ENCODE measurements around the gene SHLD1. TPM values are rescaled to one million over a fixed set of nuclear protein-coding genes. Genes with fewer than 3 reads are reported as not detected.

Gene SHLD1
- total RNA-seq, 1 donor from 2014 or later: 11.8 TPM

GRCh38 chr20:5821627-5822215 lies 71.5 kb downstream of the SHLD1 start:
- Mint-ChIP-seq H3K4me1 (ENCODE audit: low read depth) (peaks cover 24% of the 10 kb centered on the region), H3K27me3 (ENCODE audit: low read depth) (no peaks in the 10 kb centered on the region), H3K9me3 (no peaks in the 10 kb centered on the region), H3K4me3 (ENCODE audit: low read depth) (no peak overlapping the region), H3K27ac (no peak overlapping the region), H3K36me3 (ENCODE audit: low read depth) (peaks cover 6% of the 10 kb centered on the region)
- no peak for DNase-seq (ENCODE audit: low spot score)
- intact Hi-C loops (cut with micrococcal nuclease): no loop called here

- Mint-ChIP-seq H3K27ac (no peak overlapping the region), H3K4me1 (ENCODE audit: low read depth) (peaks cover 28% of the 10 kb centered on the region), H3K27me3 (ENCODE audit: low read depth) (no peaks in the 10 kb centered on the region), H3K4me3 (ENCODE audit: low read depth) (no peak overlapping the region), H3K9me3 (no peaks in the 10 kb centered on the region), H3K36me3 (ENCODE audit: low read depth) (peaks cover 6% of the 10 kb centered on the region)
- intact Hi-C loops (cut with micrococcal nuclease): no loop called here
- no peak for DNase-seq (ENCODE audit: low spot score)
These were observed 72.4 kb downstream of the SHLD1 start for GRCh38 chr20:5822569-5822968.

GRCh38 chr20:5825130-5825719 lies 75.0 kb downstream of the SHLD1 start:
- Mint-ChIP-seq H3K36me3 (ENCODE audit: low read depth) (peaks cover 6% of the 10 kb centered on the region), H3K9me3 (no peaks in the 10 kb centered on the region), H3K4me1 (ENCODE audit: low read depth) (peaks cover 31% of the 10 kb centered on the region), H3K4me3 (ENCODE audit: low read depth) (no peak overlapping the region), H3K27me3 (ENCODE audit: low read depth) (no peaks in the 10 kb centered on the region), H3K27ac (no peak overlapping the region)
- no peak for DNase-seq (ENCODE audit: low spot score)
- intact Hi-C loops (cut with micrococcal nuclease): no loop called here

GRCh38 chr20:5827098-5827853 lies 77.1 kb downstream of the SHLD1 start:
- intact Hi-C loops (cut with micrococcal nuclease): no loop called here
- no peak overlapping the region for H3K27ac Mint-ChIP-seq
- no peak overlapping the region for H3K4me3 Mint-ChIP-seq (ENCODE audit: low read depth)

GRCh38 chr20:5827861-5828260 lies 77.7 kb downstream of the SHLD1 start:
- Mint-ChIP-seq H3K4me3 (ENCODE audit: low read depth) (no peak overlapping the region), H3K27ac (no peak overlapping the region), H3K36me3 (ENCODE audit: low read depth) (peaks cover 6% of the 10 kb centered on the region), H3K9me3 (no peaks in the 10 kb centered on the region), H3K27me3 (ENCODE audit: low read depth) (no peaks in the 10 kb centered on the region), H3K4me1 (ENCODE audit: low read depth) (peaks cover 29% of the 10 kb centered on the region)
- intact Hi-C loops (cut with micrococcal nuclease): no loop called here
- DNase-seq (ENCODE audit: low spot score): no peak

More at GRCh38 chr20:5827098-5827853, 77.1 kb downstream of the SHLD1 start:
- Mint-ChIP-seq H3K36me3 (ENCODE audit: low read depth) (peaks cover 6% of the 10 kb centered on the region), H3K27me3 (ENCODE audit: low read depth) (no peaks in the 10 kb centered on the region), H3K9me3 (no peaks in the 10 kb centered on the region), H3K4me1 (ENCODE audit: low read depth) (peaks cover 31% of the 10 kb centered on the region)
- no peak for DNase-seq (ENCODE audit: low spot score)

DNA sequence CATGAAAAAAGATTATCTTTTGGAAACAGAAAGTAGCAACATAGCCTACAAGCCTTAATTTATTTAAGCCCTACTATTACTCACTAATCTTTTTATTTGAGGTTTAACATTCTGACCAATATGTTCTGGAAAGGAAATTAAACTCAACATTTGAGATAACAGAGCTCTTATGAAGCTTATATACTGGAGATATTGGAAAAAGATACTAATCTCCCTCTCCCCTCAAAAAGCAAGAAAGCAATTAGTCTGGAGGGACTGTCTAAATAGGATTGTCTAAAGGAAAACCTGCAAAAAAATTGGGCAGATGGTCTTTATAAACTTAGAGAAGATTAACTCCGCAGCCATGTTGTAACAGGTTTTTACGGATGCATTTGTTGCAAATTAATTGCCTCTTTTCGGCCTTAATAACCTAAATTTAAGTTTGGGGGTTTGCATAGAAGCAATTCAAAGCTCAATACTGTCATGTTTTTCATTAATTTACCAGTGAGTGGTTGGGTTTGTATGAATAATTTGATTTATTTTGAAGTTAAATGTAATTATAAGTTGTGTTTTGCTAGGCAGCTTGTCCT lies 79.1 kb downstream of the SHLD1 start:
- intact Hi-C loops (cut with micrococcal nuclease): no loop called here
- Mint-ChIP-seq H3K4me3 (ENCODE audit: low read depth) (no peak overlapping the region), H3K27me3 (ENCODE audit: low read depth) (no peaks in the 10 kb centered on the region), H3K4me1 (ENCODE audit: low read depth) (peaks cover 18% of the 10 kb centered on the region), H3K9me3 (peaks cover 3% of the 10 kb centered on the region), H3K36me3 (ENCODE audit: low read depth) (peaks cover 9% of the 10 kb centered on the region), H3K27ac (no peak overlapping the region)
- DNase-seq (ENCODE audit: low spot score): no peak

DNA sequence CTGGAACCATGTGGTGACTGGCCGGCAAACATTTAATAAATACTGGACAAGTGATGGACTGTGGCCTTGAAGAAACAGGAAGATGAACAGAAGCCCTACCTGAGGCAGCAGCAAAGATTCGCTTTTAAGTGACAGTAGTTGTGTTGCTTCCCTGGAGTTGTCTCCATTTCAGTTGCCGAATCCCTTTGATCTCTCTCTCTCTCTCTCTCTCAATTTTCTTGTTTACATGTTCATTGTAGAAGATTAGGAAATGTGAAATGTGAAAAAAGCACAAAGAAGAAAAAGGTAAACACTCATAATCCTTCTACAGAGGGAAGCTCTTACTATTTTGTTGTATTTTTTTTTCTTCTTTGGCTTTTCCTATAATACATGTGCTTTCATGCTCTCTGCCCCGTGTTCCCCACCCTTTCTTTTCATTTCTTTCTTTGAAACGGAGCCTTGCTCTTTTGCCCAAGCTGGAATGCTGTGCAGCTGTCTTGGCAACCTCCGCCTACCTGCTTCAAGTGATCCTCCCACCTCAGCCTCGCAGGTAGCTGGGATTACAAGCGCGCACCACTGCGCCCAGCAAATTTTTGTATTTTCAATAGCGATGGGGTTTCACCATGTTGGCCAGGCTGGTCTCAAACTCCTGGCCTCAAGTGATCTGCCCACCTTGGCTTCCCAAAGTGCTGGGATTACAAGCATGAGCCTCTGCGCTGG lies 81.5 kb downstream of the SHLD1 start:
- DNase-seq (ENCODE audit: low spot score): no peak
- no peak overlapping the region for H3K27ac Mint-ChIP-seq
- no peak overlapping the region for H3K4me3 Mint-ChIP-seq (ENCODE audit: low read depth)
- H3K36me3 Mint-ChIP-seq (ENCODE audit: low read depth): peaks cover 11% of the 10 kb centered on the region
- H3K9me3 Mint-ChIP-seq: peaks cover 7% of the 10 kb centered on the region
- peaks cover 26% of the 10 kb centered on the region for H3K4me1 Mint-ChIP-seq (ENCODE audit: low read depth)
- H3K27me3 Mint-ChIP-seq (ENCODE audit: low read depth): no peaks in the 10 kb centered on the region
- intact Hi-C loops (cut with micrococcal nuclease): no loop called here

GRCh38 chr20:5833309-5833941 lies 83.2 kb downstream of the SHLD1 start:
- peaks cover 11% of the 10 kb centered on the region for H3K36me3 Mint-ChIP-seq (ENCODE audit: low read depth)
- H3K9me3 Mint-ChIP-seq: peaks cover 7% of the 10 kb centered on the region
- peaks cover 19% of the 10 kb centered on the region for H3K4me1 Mint-ChIP-seq (ENCODE audit: low read depth)
- H3K27me3 Mint-ChIP-seq (ENCODE audit: low read depth): no peaks in the 10 kb centered on the region
- intact Hi-C loops (cut with micrococcal nuclease): no loop called here
- DNase-seq (ENCODE audit: low spot score): no peak
- H3K27ac Mint-ChIP-seq: no peak overlapping the region
- H3K4me3 Mint-ChIP-seq (ENCODE audit: low read depth): no peak overlapping the region

- peaks cover 7% of the 10 kb centered on the region for H3K9me3 Mint-ChIP-seq
- H3K36me3 Mint-ChIP-seq (ENCODE audit: low read depth): peaks cover 11% of the 10 kb centered on the region
- peaks cover 19% of the 10 kb centered on the region for H3K4me1 Mint-ChIP-seq (ENCODE audit: low read depth)
- intact Hi-C loops (cut with micrococcal nuclease): no loop called here
- no peak overlapping the region for H3K27ac Mint-ChIP-seq
- no peak overlapping the region for H3K4me3 Mint-ChIP-seq (ENCODE audit: low read depth)
- H3K27me3 Mint-ChIP-seq (ENCODE audit: low read depth): no peaks in the 10 kb centered on the region
- no peak for DNase-seq (ENCODE audit: low spot score)
These were observed 84.3 kb downstream of the SHLD1 start for GRCh38 chr20:5834436-5835005.

DNA sequence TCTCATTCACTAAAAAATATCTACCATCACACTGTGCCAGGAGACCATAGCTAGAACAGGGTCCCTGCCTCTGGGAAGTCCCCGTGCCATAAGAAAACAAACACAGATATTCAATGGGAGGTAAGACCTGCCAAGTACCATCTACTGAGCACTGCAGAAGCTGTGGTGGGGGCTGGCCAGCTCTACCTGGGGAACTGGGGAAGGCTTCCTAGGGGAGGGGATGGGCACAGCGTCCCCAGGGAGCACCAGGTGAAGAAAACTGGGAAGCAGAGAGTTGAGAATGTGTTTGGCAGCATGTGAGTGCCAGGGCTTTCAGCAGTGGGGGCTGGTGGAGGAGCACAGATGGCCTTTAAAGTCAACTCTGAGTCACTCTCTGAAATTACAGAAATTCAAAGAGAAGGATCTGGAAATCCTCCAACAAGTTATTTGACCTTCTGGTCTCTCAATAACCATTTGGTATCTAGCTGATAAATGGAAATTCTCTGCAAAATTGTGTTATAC lies 85.2 kb downstream of the SHLD1 start:
- peak overlapping the region; percentile 35 for H3K27ac Mint-ChIP-seq
- DNase-seq (ENCODE audit: low spot score): no peak
- peaks cover 2% of the 10 kb centered on the region for H3K27me3 Mint-ChIP-seq (ENCODE audit: low read depth)
- no peak overlapping the region for H3K4me3 Mint-ChIP-seq (ENCODE audit: low read depth)
- intact Hi-C loops (cut with micrococcal nuclease): no loop called here
- H3K9me3 Mint-ChIP-seq: peaks cover 7% of the 10 kb centered on the region
- H3K36me3 Mint-ChIP-seq (ENCODE audit: low read depth): peaks cover 11% of the 10 kb centered on the region
- H3K4me1 Mint-ChIP-seq (ENCODE audit: low read depth): peaks cover 19% of the 10 kb centered on the region

- H3K27me3 Mint-ChIP-seq (ENCODE audit: low read depth): peaks cover 2% of the 10 kb centered on the region
- peak overlapping the region; percentile 35 for H3K27ac Mint-ChIP-seq
- intact Hi-C loops (cut with micrococcal nuclease): loop anchor here (1.0 kb wide), 1 partner anchor 8 kb away; no protein-coding TSS in a partner anchor
- peaks cover 19% of the 10 kb centered on the region for H3K4me1 Mint-ChIP-seq (ENCODE audit: low read depth)
- H3K9me3 Mint-ChIP-seq: peaks cover 7% of the 10 kb centered on the region
- H3K4me3 Mint-ChIP-seq (ENCODE audit: low read depth): no peak overlapping the region
- DNase-seq (ENCODE audit: low spot score): no peak
- H3K36me3 Mint-ChIP-seq (ENCODE audit: low read depth): peaks cover 11% of the 10 kb centered on the region
These were observed 85.7 kb downstream of the SHLD1 start for GRCh38 chr20:5835871-5836270.

- Mint-ChIP-seq H3K4me3 (ENCODE audit: low read depth) (no peak overlapping the region), H3K27ac (peak overlapping the region; percentile 35), H3K9me3 (peaks cover 7% of the 10 kb centered on the region), H3K36me3 (ENCODE audit: low read depth) (peaks cover 11% of the 10 kb centered on the region), H3K4me1 (ENCODE audit: low read depth) (peaks cover 19% of the 10 kb centered on the region), H3K27me3 (ENCODE audit: low read depth) (peaks cover 2% of the 10 kb centered on the region)
- intact Hi-C loops (cut with micrococcal nuclease): loop anchor here (1.0 kb wide), 1 partner anchor 8 kb away; no protein-coding TSS in a partner anchor
- no peak for DNase-seq (ENCODE audit: low spot score)
These were observed 86.4 kb downstream of the SHLD1 start for GRCh38 chr20:5836569-5836968.
